ENCODE data around the gene ST3GAL5. TPM values are rescaled to one million over a fixed set of nuclear protein-coding genes. Genes with fewer than 3 reads are reported as not detected.
A peak's percentile ranks its signal among the peaks of the same experiment; 100 is the strongest.

ST3GAL5 gene
- total RNA-seq, 4 donors from 2014 or later, result 139 to 199 (median 156) TPM

DNA sequence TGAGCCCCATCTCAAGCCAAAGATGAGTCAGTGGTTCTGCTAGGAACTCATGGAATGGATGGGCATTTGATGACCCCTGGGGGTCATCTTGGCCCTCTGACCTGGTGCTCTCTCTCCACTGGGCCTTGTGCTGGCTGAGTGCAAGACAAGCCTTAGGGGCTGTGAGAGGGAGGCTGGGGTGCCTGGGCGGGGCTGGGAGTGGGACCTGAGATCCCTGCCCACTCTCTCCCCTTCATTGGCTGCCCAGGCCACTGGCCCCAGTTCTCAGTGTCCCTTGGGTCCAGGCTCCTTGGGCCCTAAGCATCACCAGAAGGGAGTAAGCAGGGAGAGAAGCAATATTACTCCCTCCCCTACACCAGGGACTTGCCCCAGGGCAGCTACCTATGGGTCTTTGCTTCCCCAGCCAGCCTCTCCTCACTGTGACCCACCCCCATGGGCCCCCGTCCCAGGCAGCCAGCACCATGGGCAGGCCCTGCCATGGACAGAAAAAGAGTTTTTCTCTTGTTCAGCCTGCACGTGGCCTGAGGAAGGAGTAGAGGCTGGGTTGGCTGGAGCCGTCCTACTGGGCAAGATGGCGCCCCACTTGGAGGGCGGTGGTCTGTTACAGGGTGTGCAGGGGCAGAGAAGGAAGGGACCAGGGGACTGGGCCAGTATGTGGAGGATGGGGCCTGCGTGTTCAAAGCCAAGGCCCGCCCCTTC lies 101.4 kb downstream of the ST3GAL5 start:
- DNase-seq, result no peak
- intact Hi-C loops (cut with DNase I), result no loop called here

More for the DNA sequence above, 101.4 kb downstream of the ST3GAL5 start:
- Histone ChIP-seq H3K4me1 (peaks cover 50 to 81% of the 10 kb centered on the region in 2 donors), H3K27ac (peak overlapping the region; percentile 77 to 90 (median 89)), H3K9me3 (no peaks in the 10 kb centered on the region), H3K4me3 (replicated peaks in 1 of 3) (no peak overlapping the region), H3K27me3 (no peaks in the 10 kb centered on the region), H3K36me3 (peaks cover 15 to 34% of the 10 kb centered on the region in 2 donors)
- WGBS, 2 donors, result 45 to 53% methylated on average over 8 of the region's 8 CpGs
- TF ChIP-seq, protein P1, sequence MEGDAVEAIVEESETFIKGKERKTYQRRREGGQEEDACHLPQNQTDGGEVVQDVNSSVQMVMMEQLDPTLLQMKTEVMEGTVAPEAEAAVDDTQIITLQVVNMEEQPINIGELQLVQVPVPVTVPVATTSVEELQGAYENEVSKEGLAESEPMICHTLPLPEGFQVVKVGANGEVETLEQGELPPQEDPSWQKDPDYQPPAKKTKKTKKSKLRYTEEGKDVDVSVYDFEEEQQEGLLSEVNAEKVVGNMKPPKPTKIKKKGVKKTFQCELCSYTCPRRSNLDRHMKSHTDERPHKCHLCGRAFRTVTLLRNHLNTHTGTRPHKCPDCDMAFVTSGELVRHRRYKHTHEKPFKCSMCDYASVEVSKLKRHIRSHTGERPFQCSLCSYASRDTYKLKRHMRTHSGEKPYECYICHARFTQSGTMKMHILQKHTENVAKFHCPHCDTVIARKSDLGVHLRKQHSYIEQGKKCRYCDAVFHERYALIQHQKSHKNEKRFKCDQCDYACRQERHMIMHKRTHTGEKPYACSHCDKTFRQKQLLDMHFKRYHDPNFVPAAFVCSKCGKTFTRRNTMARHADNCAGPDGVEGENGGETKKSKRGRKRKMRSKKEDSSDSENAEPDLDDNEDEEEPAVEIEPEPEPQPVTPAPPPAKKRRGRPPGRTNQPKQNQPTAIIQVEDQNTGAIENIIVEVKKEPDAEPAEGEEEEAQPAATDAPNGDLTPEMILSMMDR (IDR thresholded peaks at IDR 0.05), result no peak
- no peak for TF ChIP-seq POLR2A (IDR thresholded peaks at IDR 0.05)

Small RNA genes within 50 kb of the gene (small RNA-seq; reads per million reads assigned to genes)
- not detected for gene RN7SKP83

Other genes starting within 250 kb of the ST3GAL5 start
- gene SFTPB, start 220.8 kb downstream of the ST3GAL5 start, total RNA-seq, result 100 to 1,000 TPM in 2 of 4 donors, 10 to 100 TPM in 2; 24.8 to 323 (median 116) TPM
- gene GNLY, start 194.6 kb downstream of the ST3GAL5 start, total RNA-seq, result 1 to 10 TPM in 1 of 4 donors, under 1 TPM in 2, not detected in 1; 0.22 to 3.6 (median 0.63) TPM
- gene ATOH8, start 135.0 kb downstream of the ST3GAL5 start, total RNA-seq, result 100 to 1,000 TPM in 2 of 4 donors, 10 to 100 TPM in 2; 82.8 to 260 (median 167) TPM
- 10 to 100 TPM; 13.5 to 32.6 (median 24.1) TPM for gene POLR1A, start 216.9 kb upstream of the ST3GAL5 start, total RNA-seq
- 100 to 1,000 TPM in 3 of 4 donors, 10 to 100 TPM in 1; 91.4 to 522 (median 160) TPM for gene PTCD3, start 217.2 kb upstream of the ST3GAL5 start, total RNA-seq